Stimulated activated CD8-positive, alpha-beta memory T cell treated with anti-CD3 and anti-CD28 coated beads, Interleukin-12 subunit alpha, Interleukin-12 subunit beta, amount 100 ng/mL, for 24 hours (primary cell): ENCODE results near the gene RNF144A.

Experiments used
- DNase-seq: peaks from one replicate; pipeline ENCODE4 v3.0.0-alpha.2; 2020; ENCODE audit errors: extremely low read depth

The RNF144A gene

DNA sequence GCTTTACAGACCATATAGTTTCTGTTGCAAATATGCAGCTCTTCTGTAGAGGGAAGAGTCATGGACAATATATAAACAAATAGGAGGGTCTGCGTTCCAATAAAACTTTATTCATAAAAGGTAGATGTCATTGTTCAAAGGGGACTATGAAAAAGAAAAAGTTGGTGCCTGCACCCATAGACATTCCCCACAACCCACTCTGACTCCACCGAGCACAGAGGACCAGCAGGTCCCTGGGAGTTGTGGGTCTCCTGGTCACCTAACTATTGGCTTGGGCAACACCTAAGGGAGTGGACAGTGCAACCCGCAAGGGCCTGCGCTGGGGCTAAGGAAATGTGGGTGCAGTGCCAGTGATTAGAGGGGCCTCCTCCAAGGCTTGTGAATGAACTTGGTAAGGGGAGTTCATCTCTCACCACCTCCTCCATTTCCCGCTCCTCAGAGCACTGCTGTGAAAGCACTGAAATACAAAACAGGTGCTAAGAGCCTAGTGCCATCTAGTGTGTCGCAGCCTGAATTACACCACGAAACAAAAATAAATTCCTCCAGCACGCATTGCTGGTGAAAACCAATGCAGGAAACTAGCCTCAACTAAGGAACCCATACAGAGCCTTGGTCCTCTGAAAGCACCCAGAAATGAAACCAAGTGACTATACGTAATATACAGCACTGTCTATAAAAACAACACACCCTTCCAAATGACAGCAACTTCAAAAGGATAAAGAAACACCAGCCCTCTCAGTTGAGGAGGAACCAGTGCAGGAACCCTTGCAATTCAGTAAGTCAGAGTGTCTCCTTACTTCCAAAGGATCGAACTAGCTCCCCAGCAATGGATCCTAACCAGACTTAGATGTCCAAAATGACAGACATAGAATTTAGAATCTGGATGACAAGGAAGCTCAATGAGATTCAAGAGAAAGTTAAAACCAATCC, 166.6 kb downstream of the RNF144A start:
- DNase-seq: no peak

GRCh38 chr2:7084601-7085000, 167.4 kb downstream of the RNF144A start:
- DNase-seq: no peak

- DNase-seq: no peak
Observed at GRCh38 chr2:7089284-7089683, 172.1 kb downstream of the RNF144A start.

GRCh38 chr2:7089898-7090510, 172.8 kb downstream of the RNF144A start:
- DNase-seq: no peak

GRCh38 chr2:7093376-7093775, 176.2 kb downstream of the RNF144A start:
- DNase-seq: no peak
